ENCODE results near the gene ZNF460. TPM values are rescaled to one million over a fixed set of nuclear protein-coding genes. Genes with fewer than 3 reads are reported as not detected.

Gene ZNF460
- total and polyA plus RNA-seq, 2 of the 13 experiments (the other 11 are each of a cell fraction or from before 2014, with no cell fraction given) = 14.5 to 44.8 TPM

GRCh38 chr19:57320180-57321084 lies 40.1 kb downstream of the ZNF460 start, which contains the start of gene ZNF543 (continued):
- TF ChIP-seq ZNF318 (CRISPR knock-in tag; IDR thresholded peaks at IDR 0.05) (no peak), ZNF83 (CRISPR knock-in tag; IDR thresholded peaks at IDR 0.05; ENCODE audit: borderline replicate concordance) (no peak; the same call in 1 of the 2 replicates), ZNF780A (CRISPR knock-in tag; IDR thresholded peaks at IDR 0.05) (no peak), E2F5 (CRISPR knock-in tag; conservative IDR thresholded peaks at IDR 0.05) (no peak), AGO1 (IDR thresholded peaks at IDR 0.05; ENCODE audit: low read depth, low read length, poor library complexity, severe bottlenecking) (no peak), ZNF609 (CRISPR knock-in tag; IDR thresholded peaks at IDR 0.05; ENCODE audit: borderline replicate concordance) (no peak), ZBTB14 (CRISPR knock-in tag; IDR thresholded peaks at IDR 0.05) (no peak), E2F2 (CRISPR knock-in tag; IDR thresholded peaks at IDR 0.05; ENCODE audit: borderline replicate concordance) (no peak), SALL1 (CRISPR knock-in tag; IDR thresholded peaks at IDR 0.05) (peak; percentile 69)
